Endometrial microvascular endothelial cells (primary cell): Measurements from ENCODE around the gene UNC5A. TPM values are rescaled to one million over a fixed set of nuclear protein-coding genes. Genes with fewer than 3 reads are reported as not detected.

Source experiments
- in situ Hi-C: cut with HindIII; loops from 2 replicates; pipeline ENCODE4 v1.10.0; 2017; ENCODE audit warnings: low sequenced_read_pairs, low pct_unique_long_range_greater_than_20kb; ENCODE audit errors: inconsistent ontology term
- total RNA-seq: library from RNA; depleted of rRNA; stranded (reverse); fragments of >200 nt; gene quantifications from one replicate; pipeline ENCODE4 v1.2.3, GENCODE V29; 2015; ENCODE audit errors: inconsistent ontology term

UNC5A gene
- total RNA-seq, 1 donor from 2014 or later, result not detected

- in situ Hi-C loops, result no loop called here
Observed at GRCh38 chr5:176831425-176831824, 21.1 kb downstream of the UNC5A start.

DNA sequence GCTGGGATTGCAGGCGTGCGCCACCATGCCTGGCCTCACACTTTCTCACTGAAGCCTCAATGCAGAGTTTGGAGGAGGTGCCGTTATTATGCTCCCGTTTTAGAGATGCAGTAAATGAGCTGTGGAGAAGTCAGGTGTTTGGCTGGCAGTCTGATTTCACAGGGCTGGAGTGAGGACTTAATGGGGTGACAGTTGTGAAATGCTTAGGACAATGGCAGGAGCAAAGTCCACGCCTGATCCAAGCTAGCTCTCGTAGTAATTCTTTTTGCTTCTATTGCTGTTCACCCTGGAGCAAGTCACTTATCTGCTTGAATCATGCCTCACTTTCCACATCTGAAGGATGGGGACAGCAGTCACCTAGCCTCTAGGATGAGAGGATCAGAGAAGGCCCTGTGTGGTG is 21.8 kb downstream of the UNC5A start:
- in situ Hi-C loops, result no loop called here

DNA sequence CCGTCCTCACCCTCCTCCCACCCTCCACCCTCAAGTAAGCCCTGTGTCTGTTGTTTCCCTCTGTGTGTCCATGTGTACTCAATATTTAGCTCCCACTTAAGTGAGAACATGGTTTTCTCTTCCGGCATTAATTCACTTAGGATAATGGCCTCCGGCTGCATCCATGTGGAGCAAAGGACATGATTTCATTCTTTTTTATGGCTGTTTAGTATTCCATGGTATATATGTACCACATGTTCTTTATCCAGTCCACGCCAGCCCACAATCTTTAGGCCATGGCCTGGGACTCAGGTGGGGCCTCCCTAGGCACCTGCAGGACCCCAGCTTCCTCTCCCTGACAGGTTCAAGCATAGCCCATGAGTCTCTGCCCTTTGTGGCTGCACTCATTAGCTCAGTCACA is 22.9 kb downstream of the UNC5A start:
- in situ Hi-C loops, result no loop called here

DNA sequence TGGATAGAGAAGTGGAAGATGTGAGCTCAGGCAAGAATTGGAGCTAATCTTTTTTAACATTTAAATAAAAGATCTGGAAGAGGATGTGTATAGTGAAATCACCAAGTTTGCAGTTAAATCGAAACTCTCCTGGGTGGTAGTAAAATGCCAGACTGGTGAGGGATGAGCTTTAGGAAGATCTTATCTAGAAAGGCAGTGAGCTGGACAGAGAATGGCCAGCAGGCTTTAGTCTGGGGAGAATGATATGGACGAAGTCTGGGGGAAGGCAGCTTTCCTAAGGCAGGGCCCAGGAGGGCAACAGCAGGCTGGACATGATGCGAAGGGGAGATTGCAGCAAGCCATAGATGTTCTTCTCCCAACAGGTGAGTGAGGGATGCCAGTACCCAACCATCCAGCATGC is 25.6 kb downstream of the UNC5A start:
- in situ Hi-C loops, result no loop called here

- in situ Hi-C loops, result no loop called here
Observed at GRCh38 chr5:176836811-176837706, 26.7 kb downstream of the UNC5A start.

- in situ Hi-C loops, result no loop called here
Observed at GRCh38 chr5:176837707-176838115, 27.4 kb downstream of the UNC5A start.

GRCh38 chr5:176843673-176844072 is 33.3 kb downstream of the UNC5A start:
- in situ Hi-C loops, result no loop called here

DNA sequence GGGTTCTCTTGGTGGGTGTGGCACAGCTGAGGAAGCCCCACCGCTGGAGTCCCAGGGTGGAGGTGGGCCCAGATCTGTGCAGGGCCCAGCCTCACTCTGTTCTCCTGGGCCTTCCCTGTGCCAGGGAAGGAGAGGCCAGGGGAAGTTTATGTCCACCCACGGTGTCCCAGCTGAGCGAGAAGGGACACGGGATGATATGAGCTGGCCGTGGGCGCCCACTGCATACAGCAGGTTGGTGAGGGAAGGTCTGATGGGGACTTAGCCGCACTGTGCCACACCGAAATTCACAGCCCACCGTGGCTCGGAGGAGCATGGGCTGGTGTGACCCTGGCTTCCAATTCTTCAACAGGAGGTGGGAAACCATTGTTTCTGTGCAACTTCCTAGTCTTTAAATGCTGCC is 33.9 kb downstream of the UNC5A start:
- in situ Hi-C loops, result no loop called here

DNA sequence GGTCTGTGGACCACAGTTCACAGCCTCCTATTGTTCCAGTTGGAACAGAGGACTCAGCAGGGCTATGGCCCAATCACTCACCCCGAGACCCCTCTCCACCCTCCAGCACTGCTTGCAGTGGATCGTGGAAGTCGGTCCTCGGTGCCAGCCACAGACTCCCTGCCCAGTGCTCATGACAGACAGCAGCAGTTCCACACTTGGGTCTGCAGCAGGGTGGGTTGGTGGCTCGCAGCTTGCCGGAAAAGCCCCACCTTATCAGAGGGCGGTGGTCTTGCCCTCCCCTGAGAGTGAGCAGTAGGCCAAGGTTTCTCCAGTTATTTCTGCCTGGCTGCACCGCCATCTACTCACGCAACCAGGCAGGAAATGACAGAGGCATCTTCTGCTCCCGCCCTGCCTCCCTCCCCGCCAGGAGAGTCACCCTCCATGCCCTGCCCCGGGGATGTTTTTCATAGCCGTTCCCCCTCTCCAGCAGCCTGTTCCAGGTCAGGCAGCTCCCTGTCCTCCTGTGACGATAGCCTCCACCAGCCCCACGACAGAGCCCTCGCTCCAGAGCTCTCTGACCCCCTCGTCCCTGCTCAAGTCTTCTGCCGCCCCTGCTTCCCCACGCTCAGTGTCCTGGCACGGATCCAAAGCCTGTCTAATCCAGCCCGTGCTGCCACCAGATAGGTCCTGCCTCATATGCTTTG is 34.5 kb downstream of the UNC5A start:
- in situ Hi-C loops, result no loop called here

DNA sequence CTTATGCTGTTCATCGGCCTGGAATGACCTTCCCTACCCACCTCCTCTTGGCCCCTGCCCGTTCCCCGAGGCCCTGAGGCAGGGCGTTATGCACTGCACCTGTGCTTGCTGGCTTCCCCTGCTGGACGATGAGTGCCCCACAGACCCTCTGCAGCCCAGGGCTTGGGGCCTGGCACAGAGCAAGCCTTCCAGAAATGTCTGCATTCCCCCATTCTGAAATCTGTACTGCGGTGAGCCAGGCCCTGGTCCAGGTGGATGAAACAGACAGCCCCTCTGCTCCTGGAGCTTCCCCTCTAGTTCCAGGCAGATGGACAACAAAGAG is 35.0 kb downstream of the UNC5A start:
- in situ Hi-C loops, result no loop called here

GRCh38 chr5:176846335-176847140 is 36.2 kb downstream of the UNC5A start:
- in situ Hi-C loops, result no loop called here

- in situ Hi-C loops, result no loop called here
Observed at GRCh38 chr5:176847148-176847547, 36.8 kb downstream of the UNC5A start.

- in situ Hi-C loops, result no loop called here
Observed at GRCh38 chr5:176847726-176848290, 37.4 kb downstream of the UNC5A start.

GRCh38 chr5:176848651-176849050 is 38.3 kb downstream of the UNC5A start:
- in situ Hi-C loops, result no loop called here

DNA sequence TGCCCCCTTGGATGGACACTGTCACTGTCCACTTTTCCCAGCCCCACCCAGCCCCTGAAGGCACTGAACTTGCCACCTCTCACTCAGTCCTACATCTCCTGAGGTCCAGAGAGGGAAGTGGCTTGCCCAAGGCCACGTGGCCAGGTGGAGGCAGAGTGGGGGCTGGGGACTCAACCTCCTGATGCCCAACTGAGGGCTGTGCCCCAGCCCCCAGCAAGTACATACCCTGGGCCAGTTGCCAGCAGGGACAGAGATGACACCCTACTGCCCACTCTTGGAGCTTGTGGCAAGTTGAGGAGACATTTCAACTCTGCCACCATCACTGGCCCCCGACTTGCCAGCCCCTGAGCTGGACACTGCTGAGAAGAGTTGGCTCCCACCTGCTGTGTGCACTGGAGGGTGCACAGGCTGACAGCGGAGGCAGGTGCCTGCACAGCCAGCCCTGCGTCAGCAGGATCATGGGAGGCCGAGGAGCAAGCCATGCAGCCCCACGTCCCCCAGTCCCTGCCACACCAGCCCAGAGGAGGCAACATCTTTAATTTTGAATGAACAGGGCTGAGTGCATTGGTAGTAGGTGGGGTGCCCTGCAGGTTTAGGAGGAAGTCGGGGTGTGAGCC is 39.4 kb downstream of the UNC5A start:
- in situ Hi-C loops, result no loop called here

GRCh38 chr5:176850371-176851245 is 40.2 kb downstream of the UNC5A start:
- in situ Hi-C loops, result no loop called here

DNA sequence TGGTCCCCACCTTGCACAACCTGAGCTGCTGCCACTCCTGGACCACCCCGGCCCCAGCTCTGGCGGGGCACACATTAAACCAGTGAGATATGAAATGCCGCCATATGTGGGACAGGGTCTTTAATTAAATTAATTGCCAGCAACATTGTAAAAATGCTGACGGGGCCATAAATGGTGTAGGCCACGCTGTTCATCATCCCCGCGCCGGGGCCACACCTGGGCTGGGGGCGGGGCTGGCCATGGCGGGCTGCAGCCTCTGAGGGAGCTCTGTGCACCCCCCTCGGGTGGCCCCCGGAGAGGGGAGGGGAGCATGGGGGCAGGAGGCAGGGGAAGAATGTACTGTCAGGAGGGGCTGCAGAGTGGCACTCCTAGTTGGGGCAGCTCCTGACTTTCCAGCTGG is 41.0 kb downstream of the UNC5A start:
- in situ Hi-C loops, result no loop called here
